ENCODE measurements around the gene NFKBIB. TPM values are rescaled to one million over a fixed set of nuclear protein-coding genes. Genes with fewer than 3 reads are reported as not detected.

The NFKBIB gene
- total RNA-seq, 1 experiment from 2014 or later: 43.7 TPM

GRCh38 chr19:38949580-38950367, 50.0 kb downstream of the NFKBIB start:
- BruUV-seq (replicated peaks): no TSS peak
- no peak overlapping the region for H3K4me3 ChIP-seq (ENCODE audit: low read length)
- H3K4me2 ChIP-seq (ENCODE audit: low read length): no peak overlapping the region

GRCh38 chr19:38951187-38951586, 51.4 kb downstream of the NFKBIB start:
- POLR2A ChIA-PET (ENCODE audit: unreplicated experiment): no interaction called here
- ATAC-seq (no peak), DNase-seq (no peak)
- Histone ChIP-seq H4K20me1 (ENCODE audit: low read length) (no peaks in the 10 kb centered on the region), H3K27ac (ENCODE audit: low read length) (no peak overlapping the region), H3K4me3 (ENCODE audit: low read length) (no peak overlapping the region), H3K79me2 (ENCODE audit: low read length) (no peaks in the 10 kb centered on the region), H3K4me2 (ENCODE audit: low read length) (no peak overlapping the region), H3K9ac (ENCODE audit: low read length) (no peak overlapping the region), H3K9me2 (replicated peaks; ENCODE audit: low read length) (no peaks in the 10 kb centered on the region), H3F3A (ENCODE audit: low read length, unreplicated experiment) (no peaks in the 10 kb centered on the region), H3K36me3 (ENCODE audit: low read depth, low read length) (no peaks in the 10 kb centered on the region), H3K27me3 (ENCODE audit: low read length) (no peaks in the 10 kb centered on the region), H3K4me1 (ENCODE audit: insufficient read depth, low read length) (no peaks in the 10 kb centered on the region), H2AFZ (ENCODE audit: low read length) (no peak overlapping the region), H3K9me3 (ENCODE audit: low read length) (no peaks in the 10 kb centered on the region)
- TF ChIP-seq CTCF (conservative IDR thresholded peaks at IDR 0.05; ENCODE audit: low read depth, low read length) (no peak), EZH2 (IDR thresholded peaks at IDR 0.05; ENCODE audit: low read length, unreplicated experiment) (no peak), EZH2phosphoT487 (IDR thresholded peaks at IDR 0.05; ENCODE audit: borderline replicate concordance, low read length) (no peak)
- intact Hi-C loops (cut with micrococcal nuclease): loop anchor here (10.0 kb wide), 1 partner anchor 546 kb away; the partner anchor contains the start of gene FAM98C
- CTCF ChIA-PET: interaction anchor here (0.7 kb wide), 1 partner anchor 112 kb away, joined by 5 read pairs; no protein-coding TSS in a partner anchor
- no TSS peak for BruUV-seq (replicated peaks)

More at GRCh38 chr19:38949580-38950367, 50.0 kb downstream of the NFKBIB start:
- intact Hi-C loops (cut with micrococcal nuclease): loop anchor here (10.0 kb wide), 1 partner anchor 545 kb away; the partner anchor contains the start of gene FAM98C
- no peak for TF ChIP-seq EZH2phosphoT487 (IDR thresholded peaks at IDR 0.05; ENCODE audit: borderline replicate concordance, low read length)
- TF ChIP-seq CTCF (conservative IDR thresholded peaks at IDR 0.05; ENCODE audit: low read depth, low read length): no peak
- no peak for TF ChIP-seq EZH2 (IDR thresholded peaks at IDR 0.05; ENCODE audit: low read length, unreplicated experiment)
- Histone ChIP-seq H3K36me3 (ENCODE audit: low read depth, low read length) (no peaks in the 10 kb centered on the region), H3K79me2 (ENCODE audit: low read length) (no peaks in the 10 kb centered on the region), H3K27me3 (ENCODE audit: low read length) (no peaks in the 10 kb centered on the region), H2AFZ (ENCODE audit: low read length) (no peak overlapping the region), H3K9ac (ENCODE audit: low read length) (no peak overlapping the region), H3K9me2 (replicated peaks; ENCODE audit: low read length) (no peaks in the 10 kb centered on the region), H3K4me1 (ENCODE audit: insufficient read depth, low read length) (no peaks in the 10 kb centered on the region), H3F3A (ENCODE audit: low read length, unreplicated experiment) (no peaks in the 10 kb centered on the region), H3K27ac (ENCODE audit: low read length) (no peak overlapping the region), H4K20me1 (ENCODE audit: low read length) (no peaks in the 10 kb centered on the region), H3K9me3 (ENCODE audit: low read length) (no peaks in the 10 kb centered on the region)
- DNase-seq (peak; percentile 20), ATAC-seq (no peak)
- ChIA-PET POLR2A (ENCODE audit: unreplicated experiment) (interaction anchor here (0.6 kb wide), 1 partner anchor 124 kb away, joined by 6 read pairs; no protein-coding TSS in a partner anchor), CTCF (no interaction called here)

Data from PC-3 (cell line).